Muscle layer of colon (tissue), 2 donors: ENCODE data around the gene SCMH1.

ENCODE experiments used
- H3K27ac ChIP-seq: one replicate; pipeline ENCODE4 v1.7.0; 2013; ENCODE audit warnings: low read depth, mild to moderate bottlenecking, low read length, moderate library complexity
- H3K27me3 ChIP-seq, 2 donors: one replicate each; pipeline ENCODE4 v1.7.0; 2013; ENCODE audit warnings: low read length in 2 of 2, mild to moderate bottlenecking in 2 of 2; ENCODE audit not compliant: insufficient read depth in 2 of 2, control insufficient read depth in 1 of 2
- H3K36me3 ChIP-seq: one replicate; pipeline ENCODE4 v1.7.0; 2013; ENCODE audit warnings: mild to moderate bottlenecking, low read length; ENCODE audit not compliant: insufficient read depth
- H3K4me1 ChIP-seq: one replicate; pipeline ENCODE4 v1.7.0; 2013; ENCODE audit warnings: mild to moderate bottlenecking, low read length; ENCODE audit not compliant: insufficient read depth
- H3K4me3 ChIP-seq, 2 donors: one replicate each; pipeline ENCODE4 v1.7.0; 2013; ENCODE audit warnings: low read length in 2 of 2, low read depth in 1 of 2, mild to moderate bottlenecking in 1 of 2, moderate library complexity in 1 of 2
- H3K9ac ChIP-seq: one replicate; pipeline ENCODE4 v1.7.0; 2013; ENCODE audit warnings: low read length
- H3K9me3 ChIP-seq: one replicate; pipeline ENCODE4 v1.7.0; 2013; ENCODE audit warnings: mild to moderate bottlenecking, low read length
- donor health status: abdominal sarcoma.
- donor health status: Adenocarcinoma of cecum.

Gene SCMH1

DNA sequence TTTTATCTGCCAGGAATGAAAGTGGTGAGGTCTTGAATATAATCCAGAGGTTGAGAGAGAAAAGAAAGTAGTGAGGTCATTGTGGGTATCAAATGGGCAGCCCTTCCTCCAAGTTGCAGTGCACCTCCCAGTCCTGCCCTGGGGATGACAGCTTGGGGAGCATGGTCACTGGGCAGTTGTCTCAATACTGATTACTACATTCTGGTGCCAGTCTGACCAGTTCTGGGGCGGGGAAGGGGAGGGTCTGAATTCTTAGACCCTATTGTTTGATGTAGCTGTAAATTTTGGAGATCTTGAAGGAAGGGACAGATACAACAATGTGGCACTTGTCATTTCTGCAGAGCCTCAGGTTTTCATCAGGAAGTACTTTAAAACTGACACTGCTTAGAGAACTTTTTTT, 231.8 kb downstream of the SCMH1 start:
- Histone ChIP-seq H3K9ac (no peak overlapping the region), H3K4me3 (no peak overlapping the region), H3K27ac (no peak overlapping the region), H3K36me3 (peaks cover 81% of the 10 kb centered on the region), H3K27me3 (no peaks in the 10 kb centered on the region), H3K9me3 (no peaks in the 10 kb centered on the region), H3K4me1 (peaks cover 10% of the 10 kb centered on the region)

DNA sequence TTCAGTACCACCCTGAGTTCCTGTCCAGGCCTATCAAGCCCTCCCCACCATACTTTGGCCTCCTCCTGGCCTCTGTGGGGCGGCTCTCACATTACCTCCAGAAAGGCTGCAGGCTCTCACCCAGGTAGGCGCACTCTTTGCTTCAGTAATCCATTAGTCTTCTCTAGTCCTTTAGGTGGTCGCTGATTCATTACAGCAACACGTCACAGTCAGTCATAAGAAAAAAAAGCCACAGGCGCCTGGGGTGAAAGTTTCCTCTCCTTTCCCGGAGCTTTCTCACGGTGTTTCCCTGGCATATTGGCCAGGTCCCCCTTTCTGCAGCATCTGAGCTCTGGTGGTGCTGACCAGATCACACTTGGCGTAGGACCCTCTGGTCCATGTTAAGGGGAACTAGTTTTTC, 232.6 kb downstream of the SCMH1 start:
- no peak overlapping the region for H3K4me3 ChIP-seq
- no peak overlapping the region for H3K27ac ChIP-seq
- peaks cover 85% of the 10 kb centered on the region for H3K36me3 ChIP-seq
- H3K9ac ChIP-seq, result no peak overlapping the region
- peaks cover 5% of the 10 kb centered on the region for H3K4me1 ChIP-seq
- no peaks in the 10 kb centered on the region for H3K9me3 ChIP-seq
- no peaks in the 10 kb centered on the region for H3K27me3 ChIP-seq

DNA sequence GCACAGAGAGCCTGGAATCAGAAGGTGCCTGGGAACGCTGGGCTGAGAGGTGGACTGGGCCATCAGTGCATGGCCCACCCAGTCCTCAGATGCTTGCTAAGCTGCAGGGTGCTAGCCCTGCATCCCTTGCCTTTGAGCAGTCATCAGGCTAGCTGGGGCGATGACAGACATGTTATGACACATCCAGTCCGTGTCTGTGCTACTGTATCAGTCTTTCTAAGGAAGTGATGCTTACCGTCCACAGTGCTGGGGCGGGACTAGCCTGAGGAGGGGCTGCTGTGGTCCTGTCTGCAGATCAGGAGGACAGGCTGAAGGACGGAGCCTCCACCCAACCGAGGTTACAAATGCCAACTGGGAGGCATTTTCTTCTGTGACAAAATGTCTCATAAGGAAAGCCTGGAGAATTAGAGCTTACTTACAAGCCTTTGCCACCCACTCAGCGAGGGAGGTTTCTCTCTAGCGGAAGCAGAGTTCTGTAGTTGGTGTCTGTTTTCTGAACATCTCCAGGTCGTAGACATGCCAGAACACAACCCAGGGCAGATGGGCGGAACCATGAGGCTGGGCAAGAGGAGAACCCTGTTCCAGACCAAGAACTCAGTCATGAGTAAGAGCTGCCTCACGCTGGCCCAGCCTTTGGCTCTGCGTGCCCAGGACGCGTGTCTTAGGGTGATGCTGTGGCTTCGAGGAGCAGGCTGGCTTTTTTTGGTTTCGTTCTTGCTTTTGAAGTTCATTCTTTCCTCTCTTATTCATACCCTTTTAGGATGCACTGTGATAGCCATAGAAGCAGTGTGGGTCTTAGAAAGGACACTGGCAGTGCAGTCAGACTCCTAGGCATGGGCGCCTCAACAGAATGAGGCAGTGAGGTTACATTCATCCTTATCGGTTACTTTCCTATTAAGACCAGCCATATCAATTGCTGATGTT, 234.9 kb downstream of the SCMH1 start:
- H3K9ac ChIP-seq, result no peak overlapping the region
- H3K27ac ChIP-seq, result no peak overlapping the region

DNA sequence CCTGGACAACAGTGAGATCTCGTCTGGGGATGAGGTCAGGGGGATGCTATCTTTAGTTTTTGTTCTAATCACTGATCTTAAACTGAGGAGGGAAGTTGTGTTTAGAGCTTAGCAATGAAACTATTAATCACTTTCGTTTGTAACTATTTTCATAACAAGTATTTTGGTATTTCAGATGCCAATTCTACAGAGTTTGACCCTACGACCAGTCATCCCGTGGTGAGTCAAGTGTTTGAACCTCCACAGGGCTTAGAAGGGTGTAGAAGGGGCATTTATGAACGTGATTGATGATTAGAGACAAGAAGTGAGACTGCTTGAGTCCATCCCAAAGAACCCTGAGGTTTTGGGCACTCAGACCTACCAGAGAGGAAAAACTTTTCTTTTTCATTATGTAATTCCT, 236.2 kb downstream of the SCMH1 start:
- peaks cover 84% of the 10 kb centered on the region for H3K36me3 ChIP-seq
- peaks cover 20% of the 10 kb centered on the region for H3K4me1 ChIP-seq
- no peak overlapping the region for H3K4me3 ChIP-seq
- no peaks in the 10 kb centered on the region for H3K27me3 ChIP-seq
- no peak overlapping the region for H3K9ac ChIP-seq
- H3K27ac ChIP-seq, result no peak overlapping the region
- no peaks in the 10 kb centered on the region for H3K9me3 ChIP-seq

More for the DNA sequence above, 234.9 kb downstream of the SCMH1 start:
- H3K36me3 ChIP-seq, result peaks cover 91% of the 10 kb centered on the region
- peaks cover 20% of the 10 kb centered on the region for H3K4me1 ChIP-seq
- no peak overlapping the region for H3K4me3 ChIP-seq
- H3K27me3 ChIP-seq, result no peaks in the 10 kb centered on the region
- no peaks in the 10 kb centered on the region for H3K9me3 ChIP-seq

DNA sequence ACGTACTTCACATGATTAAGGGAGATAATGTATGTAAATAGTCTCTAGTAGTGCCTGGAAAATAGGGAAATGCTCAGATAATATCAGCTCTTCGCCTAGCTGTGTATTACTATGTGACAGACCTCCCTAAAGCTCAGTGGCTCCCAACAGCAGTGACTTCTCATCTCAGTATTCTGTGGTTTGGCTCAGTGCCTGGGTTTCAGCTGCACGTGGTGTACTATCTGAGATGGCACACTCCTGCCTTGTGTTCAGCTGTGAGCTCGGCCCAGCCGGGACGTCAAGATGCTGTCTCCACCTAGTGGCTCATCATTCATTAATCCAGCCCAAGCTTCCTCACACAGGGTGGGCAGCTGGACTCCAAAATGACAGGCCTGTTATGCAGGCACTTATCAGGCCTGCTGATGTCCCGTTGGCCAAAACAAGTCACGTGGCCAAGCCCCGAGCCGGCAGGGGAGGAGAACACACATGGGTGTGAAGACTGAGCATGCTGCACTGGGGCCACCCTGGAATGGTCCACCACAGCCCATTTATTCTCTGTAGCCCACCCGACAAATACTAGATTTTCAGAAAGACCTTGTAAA, 238.4 kb downstream of the SCMH1 start:
- Histone ChIP-seq H3K9me3 (no peaks in the 10 kb centered on the region), H3K27ac (peak overlapping the region; percentile 71), H3K9ac (no peak overlapping the region), H3K36me3 (peaks cover 76% of the 10 kb centered on the region), H3K4me1 (peaks cover 20% of the 10 kb centered on the region), H3K27me3 (no peaks in the 10 kb centered on the region), H3K4me3 (no peak overlapping the region)

DNA sequence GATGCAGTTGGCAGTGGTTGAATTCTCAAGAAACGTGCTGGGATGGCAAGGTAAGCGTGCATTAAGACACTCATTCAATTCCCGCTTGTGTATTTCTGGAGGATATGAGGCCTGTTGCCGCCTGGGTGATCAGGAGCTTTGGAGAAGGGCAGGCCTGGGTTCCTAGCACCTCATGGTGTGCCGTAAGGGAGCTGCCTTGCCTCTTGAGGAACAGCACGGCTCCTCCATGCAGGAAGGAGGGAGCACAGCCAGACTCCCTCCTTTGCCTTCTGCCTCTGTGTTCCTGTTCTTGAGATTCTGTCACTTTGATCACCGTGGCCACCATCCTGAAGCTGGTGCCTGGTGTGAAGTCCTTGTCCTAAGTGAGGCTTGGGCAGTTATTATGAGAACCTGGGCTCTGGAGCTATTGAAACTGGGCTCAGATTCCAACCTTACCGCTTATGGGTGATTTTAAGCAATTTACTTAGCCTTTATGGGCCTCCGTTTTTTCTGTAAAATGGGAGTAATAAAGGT, 238.9 kb downstream of the SCMH1 start:
- H3K27ac ChIP-seq, result peak overlapping the region; percentile 71
- H3K9me3 ChIP-seq, result no peaks in the 10 kb centered on the region
- no peak overlapping the region for H3K4me3 ChIP-seq
- no peaks in the 10 kb centered on the region for H3K27me3 ChIP-seq
- no peak overlapping the region for H3K9ac ChIP-seq
- peaks cover 76% of the 10 kb centered on the region for H3K36me3 ChIP-seq
- peaks cover 20% of the 10 kb centered on the region for H3K4me1 ChIP-seq

DNA sequence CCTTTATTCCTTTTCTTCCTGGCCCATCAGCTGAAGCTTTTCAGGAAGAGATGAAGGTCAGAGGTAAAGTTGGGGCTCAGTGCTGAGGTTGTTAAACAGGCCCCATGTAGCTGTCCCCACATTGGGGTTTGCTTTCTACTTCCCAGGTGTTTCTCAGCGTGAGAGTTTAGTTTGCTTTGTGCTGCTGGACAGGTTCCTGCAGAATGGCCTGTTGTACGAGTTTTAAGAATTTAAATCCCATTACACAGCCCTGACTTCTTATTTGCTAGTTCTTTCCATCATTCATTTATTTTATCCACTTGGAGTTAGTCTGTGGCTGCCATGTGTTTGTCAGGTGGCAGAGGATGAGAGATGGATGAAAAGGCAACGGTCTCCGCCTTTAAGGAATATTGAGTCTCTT, 243.4 kb downstream of the SCMH1 start:
- peaks cover 63% of the 10 kb centered on the region for H3K36me3 ChIP-seq
- no peak overlapping the region for H3K9ac ChIP-seq
- H3K9me3 ChIP-seq, result no peaks in the 10 kb centered on the region
- H3K4me3 ChIP-seq, result no peak overlapping the region
- no peaks in the 10 kb centered on the region for H3K27me3 ChIP-seq
- peaks cover 12% of the 10 kb centered on the region for H3K4me1 ChIP-seq
- H3K27ac ChIP-seq, result no peak overlapping the region

DNA sequence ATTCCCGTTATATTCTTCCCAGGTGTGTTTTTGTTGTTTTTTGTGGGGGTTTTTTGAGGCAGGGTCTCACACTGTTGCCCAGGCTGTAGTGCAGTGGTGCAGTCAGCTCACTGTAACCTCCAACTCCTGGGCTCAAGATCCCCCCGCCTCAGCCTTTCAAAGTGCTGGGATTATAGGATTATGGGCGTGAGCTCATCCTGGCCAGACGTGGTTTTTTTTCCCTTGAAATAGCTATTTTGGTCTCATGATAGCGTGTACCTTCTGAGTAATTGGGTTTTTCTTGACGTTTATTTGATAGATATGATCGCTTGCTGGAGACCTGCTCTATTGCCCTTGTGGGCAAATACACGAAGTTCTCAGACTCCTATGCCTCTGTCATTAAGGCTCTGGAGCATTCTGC, 245.0 kb downstream of the SCMH1 start:
- H3K36me3 ChIP-seq, result peaks cover 54% of the 10 kb centered on the region
- H3K9ac ChIP-seq, result no peak overlapping the region
- no peaks in the 10 kb centered on the region for H3K9me3 ChIP-seq
- no peak overlapping the region for H3K27ac ChIP-seq
- H3K4me3 ChIP-seq, result no peak overlapping the region
- H3K4me1 ChIP-seq, result no peaks in the 10 kb centered on the region
- H3K27me3 ChIP-seq, result no peaks in the 10 kb centered on the region

DNA sequence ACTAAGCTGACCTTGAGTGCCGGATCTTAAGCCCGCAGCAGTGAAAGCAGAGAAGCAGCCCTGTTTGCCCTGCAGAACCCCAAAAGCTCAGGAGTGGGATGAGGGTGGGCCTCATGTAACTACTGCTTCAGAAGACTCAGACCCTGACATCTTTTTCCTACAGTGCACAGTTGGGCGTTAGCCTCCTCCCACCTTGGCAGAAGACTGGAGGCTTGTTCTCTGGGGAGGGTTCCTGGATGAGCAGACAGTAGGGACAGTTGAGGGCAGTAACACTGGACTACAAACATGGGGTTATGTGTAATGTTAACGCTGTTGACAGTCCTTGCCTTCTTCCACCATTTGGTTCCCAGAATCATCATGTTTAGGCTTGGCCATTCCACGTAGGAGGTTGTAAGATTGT, 253.0 kb downstream of the SCMH1 start:
- Histone ChIP-seq H3K36me3 (peaks cover 80% of the 10 kb centered on the region), H3K4me3 (no peak overlapping the region)

DNA sequence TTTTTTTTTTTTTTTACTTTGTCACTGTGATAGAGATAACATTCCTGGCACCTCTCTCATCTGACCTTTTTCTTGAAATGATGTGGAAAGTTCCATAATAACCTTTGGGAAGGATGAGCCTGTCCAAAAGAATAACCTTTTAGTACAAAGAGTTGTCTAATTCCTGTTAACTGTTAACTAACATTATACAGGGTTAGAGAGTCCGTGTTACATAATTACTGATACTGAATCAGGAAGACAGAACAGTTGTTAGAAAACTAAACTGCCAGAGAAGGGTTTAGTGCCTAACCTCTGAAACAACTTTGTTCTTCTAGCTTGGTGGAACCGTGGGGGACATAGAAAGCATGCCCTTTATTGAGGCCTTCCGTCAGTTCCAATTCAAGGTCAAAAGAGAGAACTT, 253.8 kb downstream of the SCMH1 start:
- H3K27ac ChIP-seq, result no peak overlapping the region
- H3K36me3 ChIP-seq, result peaks cover 81% of the 10 kb centered on the region
- H3K27me3 ChIP-seq, result no peaks in the 10 kb centered on the region
- H3K9ac ChIP-seq, result no peak overlapping the region
- no peaks in the 10 kb centered on the region for H3K9me3 ChIP-seq
- H3K4me1 ChIP-seq, result peaks cover 35% of the 10 kb centered on the region
- no peak overlapping the region for H3K4me3 ChIP-seq

More for the DNA sequence above, 253.0 kb downstream of the SCMH1 start:
- Histone ChIP-seq H3K9ac (no peak overlapping the region), H3K27me3 (no peaks in the 10 kb centered on the region), H3K9me3 (no peaks in the 10 kb centered on the region), H3K4me1 (peaks cover 27% of the 10 kb centered on the region), H3K27ac (no peak overlapping the region)

DNA sequence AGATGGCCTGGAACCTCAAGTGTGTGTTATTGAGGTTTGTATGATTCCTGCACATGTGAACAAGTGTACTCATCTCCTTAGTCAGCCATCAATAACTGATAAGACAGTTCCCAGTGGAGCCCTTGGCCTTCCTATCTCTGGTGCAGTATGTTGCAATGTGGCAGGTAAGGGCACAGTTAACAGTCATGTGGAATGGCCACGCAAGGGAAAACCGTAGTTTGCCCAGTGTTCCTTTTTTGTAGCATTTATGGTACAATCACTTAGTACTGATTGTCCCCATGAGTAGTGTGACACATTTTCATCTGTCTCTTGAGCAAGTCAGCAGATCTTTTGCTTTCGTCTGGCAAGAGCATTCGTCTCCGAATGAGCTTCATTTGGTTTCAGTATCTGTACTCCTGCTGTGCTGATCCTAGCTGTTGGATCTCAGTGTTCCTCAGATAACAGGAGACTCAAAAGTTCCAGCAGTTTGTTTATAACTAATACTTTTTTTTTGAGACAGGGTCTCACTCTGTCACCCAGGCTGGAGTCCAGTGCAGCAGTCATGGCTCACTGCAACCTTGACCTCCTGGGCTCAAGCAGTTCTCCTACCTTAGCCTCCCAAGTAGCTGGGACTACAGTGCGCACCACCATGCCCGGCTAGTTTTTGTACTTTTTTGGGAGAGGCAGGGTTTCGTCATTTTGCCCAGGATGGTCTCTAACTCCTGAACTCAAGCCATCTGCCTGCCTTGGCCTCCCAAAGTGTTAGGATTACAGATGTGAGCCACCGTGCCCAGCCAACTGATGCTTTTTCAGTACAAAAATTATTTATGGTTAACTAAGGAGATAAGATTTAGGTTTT, 254.4 kb downstream of the SCMH1 start:
- Histone ChIP-seq H3K27ac (no peak overlapping the region), H3K36me3 (peaks cover 81% of the 10 kb centered on the region)

More for the DNA sequence above, 254.4 kb downstream of the SCMH1 start:
- Histone ChIP-seq H3K4me1 (peaks cover 41% of the 10 kb centered on the region), H3K9ac (no peak overlapping the region), H3K9me3 (no peaks in the 10 kb centered on the region), H3K27me3 (no peaks in the 10 kb centered on the region), H3K4me3 (no peak overlapping the region)
